BE2C (cell line): ENCODE results near the gene APPBP2.

ENCODE experiments used
- DNase-seq: peaks from one replicate; pipeline ENCODE4 v3.0.0-alpha.2; 2020
- H3K27me3 ChIP-seq: fragments of 250-450 bp; sonication (Bioruptor Pico); 2 replicates; pipeline ENCODE4 v1.5.1; 2020; ENCODE audit warnings: mild to moderate bottlenecking
- H3K36me3 ChIP-seq: fragments of 250-450 bp; sonication (Bioruptor Pico); 2 replicates; pipeline ENCODE4 v1.5.1; 2020; ENCODE audit warnings: mild to moderate bottlenecking
- H3K4me1 ChIP-seq: fragments of 250-450 bp; sonication (Bioruptor Pico); 2 replicates; pipeline ENCODE4 v1.5.1; 2020
- H3K4me3 ChIP-seq: 2 replicates; pipeline ENCODE4 v1.5.1; 2011; ENCODE audit warnings: low read depth, low read length
- H3K9me3 ChIP-seq: fragments of 250-450 bp; sonication (Bioruptor Pico); 2 replicates; pipeline ENCODE4 v1.5.1; 2020
- CTCF ChIP-seq: IDR thresholded peaks from 2 replicates; pipeline ENCODE4 v1.5.1; 2012; ENCODE audit warnings: mild to moderate bottlenecking, low read depth, low read length

The APPBP2 gene

GRCh38 chr17:60535382-60536279 is 9.6 kb upstream of the APPBP2 start:
- H3K9me3 ChIP-seq: no peaks in the 10 kb centered on the region
- no peak for TF ChIP-seq CTCF
- H3K27me3 ChIP-seq: no peaks in the 10 kb centered on the region
- peaks cover 11% of the 10 kb centered on the region for H3K4me1 ChIP-seq
- H3K36me3 ChIP-seq: no peaks in the 10 kb centered on the region
- no peak overlapping the region for H3K4me3 ChIP-seq
- DNase-seq: no peak

GRCh38 chr17:60534613-60535157 is 8.6 kb upstream of the APPBP2 start:
- Histone ChIP-seq H3K27me3 (no peaks in the 10 kb centered on the region), H3K4me3 (no peak overlapping the region), H3K36me3 (no peaks in the 10 kb centered on the region), H3K9me3 (no peaks in the 10 kb centered on the region), H3K4me1 (peaks cover 11% of the 10 kb centered on the region)
- no peak for DNase-seq
- no peak for TF ChIP-seq CTCF

GRCh38 chr17:60534010-60534555 is 8.0 kb upstream of the APPBP2 start:
- no peak for TF ChIP-seq CTCF
- Histone ChIP-seq H3K4me3 (no peak overlapping the region), H3K4me1 (peaks cover 11% of the 10 kb centered on the region), H3K27me3 (no peaks in the 10 kb centered on the region), H3K9me3 (no peaks in the 10 kb centered on the region), H3K36me3 (no peaks in the 10 kb centered on the region)
- no peak for DNase-seq

- no peaks in the 10 kb centered on the region for H3K4me1 ChIP-seq
- no peaks in the 10 kb centered on the region for H3K9me3 ChIP-seq
- H3K36me3 ChIP-seq: no peaks in the 10 kb centered on the region
- TF ChIP-seq CTCF: no peak
- H3K27me3 ChIP-seq: no peaks in the 10 kb centered on the region
- no peak for DNase-seq
- no peak overlapping the region for H3K4me3 ChIP-seq
Measured at GRCh38 chr17:60529806-60530205, 3.8 kb upstream of the APPBP2 start.

GRCh38 chr17:60528828-60529227 is 2.8 kb upstream of the APPBP2 start:
- Histone ChIP-seq H3K36me3 (no peaks in the 10 kb centered on the region), H3K27me3 (no peaks in the 10 kb centered on the region), H3K4me1 (no peaks in the 10 kb centered on the region), H3K4me3 (no peak overlapping the region), H3K9me3 (no peaks in the 10 kb centered on the region)
- TF ChIP-seq CTCF: no peak
- DNase-seq: no peak

GRCh38 chr17:60527701-60528100 is 1.7 kb upstream of the APPBP2 start:
- no peak overlapping the region for H3K4me3 ChIP-seq
- H3K4me1 ChIP-seq: no peaks in the 10 kb centered on the region
- no peaks in the 10 kb centered on the region for H3K9me3 ChIP-seq
- no peaks in the 10 kb centered on the region for H3K36me3 ChIP-seq
- DNase-seq: no peak
- H3K27me3 ChIP-seq: no peaks in the 10 kb centered on the region
- TF ChIP-seq CTCF: no peak
